Stimulated activated CD4-positive, alpha-beta T cell treated with anti-CD3 and anti-CD28 coated beads, TNF-alpha, amount 100 ng/mL, for 48 hours (primary cell): Measurements from ENCODE around the gene RGP1.
A peak's percentile ranks its signal among the peaks of the same experiment; 100 is the strongest.

Experiments
- DNase-seq, 3 donors: peaks; one replicate each; pipeline ENCODE4 v3.0.0-alpha.2; 2020; ENCODE audit warnings: low read depth in 3 of 3

RGP1 gene

DNA sequence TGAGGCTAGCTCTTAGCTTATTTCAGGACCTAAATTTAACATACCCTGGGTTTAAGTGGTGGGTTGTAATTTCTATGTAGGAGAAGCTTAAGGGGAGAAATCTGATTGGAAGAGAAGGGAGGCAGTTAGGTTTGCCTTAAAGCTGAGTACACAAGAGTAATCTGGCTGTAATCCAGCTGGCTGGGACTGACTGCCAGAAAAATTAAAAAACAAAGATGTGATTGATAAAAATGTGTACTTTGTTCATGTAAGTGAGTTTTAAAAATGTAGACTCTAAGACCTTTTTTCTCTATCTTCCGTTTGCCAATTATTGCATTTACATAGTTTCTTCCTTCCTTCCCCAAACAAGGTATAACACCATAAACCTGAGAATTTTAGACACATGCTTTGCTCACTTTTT is 22.4 kb downstream of the RGP1 start:
- DNase-seq: no peak

DNA sequence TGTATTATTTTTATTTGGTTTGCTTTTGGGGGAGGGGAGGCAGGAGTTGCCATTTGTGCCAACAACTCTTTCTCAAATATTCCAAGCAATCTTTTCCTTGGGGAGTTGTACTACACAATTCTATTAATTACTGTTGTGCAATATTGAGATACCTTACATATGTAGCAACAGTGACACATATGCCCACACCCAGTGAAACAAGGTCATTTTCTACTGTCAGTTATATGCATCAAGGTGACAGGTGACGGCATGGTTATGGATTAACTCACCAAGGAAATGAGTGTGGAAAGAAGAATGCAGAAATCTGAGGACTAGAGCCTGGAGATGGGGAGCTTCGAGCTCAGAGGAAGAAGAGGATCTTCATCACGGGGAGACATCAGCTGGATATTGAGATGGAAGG is 22.9 kb downstream of the RGP1 start:
- DNase-seq: no peak

DNA sequence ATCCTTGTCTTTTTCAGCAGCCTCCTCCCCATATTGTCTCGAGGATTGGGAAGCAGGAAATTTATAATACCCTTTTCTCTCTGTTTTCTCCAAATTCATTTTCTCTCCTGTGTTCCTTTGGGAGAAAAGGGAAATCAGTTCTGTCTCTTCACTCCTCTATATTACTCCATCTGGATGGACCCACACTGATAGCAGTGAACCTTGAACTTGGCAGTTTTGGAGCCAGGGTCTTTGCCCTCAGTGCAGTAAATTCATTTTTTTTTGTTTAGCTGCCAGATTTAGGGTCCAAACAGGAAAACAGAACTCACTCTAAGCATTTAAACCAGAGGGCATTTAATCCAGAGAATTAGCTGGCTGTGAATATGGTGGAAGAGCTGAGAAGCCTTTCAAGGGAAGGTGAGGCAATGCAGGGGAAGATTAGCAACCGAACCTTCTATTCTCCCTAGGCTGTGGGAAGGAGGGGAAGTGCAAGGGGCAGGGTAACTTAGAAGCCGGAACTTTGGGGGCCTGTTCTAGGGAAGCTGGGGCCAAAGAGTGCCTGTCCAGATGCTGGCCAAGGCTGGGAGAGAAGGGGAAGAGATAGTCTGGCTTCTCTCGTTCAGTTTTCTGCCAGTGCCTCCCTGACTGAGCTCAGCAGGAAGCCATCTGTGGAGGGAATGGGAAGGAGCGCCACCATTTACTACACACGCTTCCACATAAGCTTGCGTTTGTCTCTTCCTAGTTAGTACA is 26.0 kb downstream of the RGP1 start:
- no peak for DNase-seq

DNA sequence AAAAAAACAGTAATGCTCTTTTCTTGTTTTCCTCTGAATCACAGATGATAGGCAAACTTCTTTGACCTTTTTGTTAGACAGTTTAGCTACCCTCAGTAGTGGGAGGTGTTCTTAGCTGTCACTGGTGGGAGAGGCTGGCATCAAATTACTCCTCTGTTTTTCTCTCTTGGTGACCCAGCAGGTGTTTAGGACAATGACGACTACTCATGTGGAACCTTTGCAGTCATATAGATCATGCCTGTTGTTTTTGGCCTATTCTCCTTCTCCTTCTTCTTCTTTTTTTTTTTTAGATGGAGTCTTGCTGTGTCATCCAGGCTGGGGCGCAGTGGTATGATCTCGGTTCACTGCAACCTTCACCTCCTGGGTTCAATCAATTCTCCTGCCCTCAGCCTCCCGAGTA is 26.9 kb downstream of the RGP1 start:
- no peak for DNase-seq

DNA sequence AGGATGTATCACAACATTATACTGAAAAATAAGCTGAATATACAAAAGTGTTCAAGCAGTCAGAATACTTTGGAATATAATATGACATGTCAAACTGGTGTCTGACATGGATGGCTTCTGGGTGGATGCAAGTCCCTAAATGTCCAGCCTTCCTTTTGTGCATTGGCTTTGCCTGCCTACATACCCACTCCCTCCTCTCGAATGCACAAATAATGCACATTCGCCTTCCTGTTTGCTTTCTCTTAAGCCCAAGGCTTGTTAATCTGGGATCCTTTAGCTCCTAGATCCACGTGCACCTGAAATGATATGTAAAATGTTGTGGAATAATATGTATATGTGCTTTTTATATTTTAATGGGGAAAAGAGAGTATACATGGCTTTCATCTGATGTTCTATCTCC is 29.4 kb downstream of the RGP1 start:
- no peak for DNase-seq

DNA sequence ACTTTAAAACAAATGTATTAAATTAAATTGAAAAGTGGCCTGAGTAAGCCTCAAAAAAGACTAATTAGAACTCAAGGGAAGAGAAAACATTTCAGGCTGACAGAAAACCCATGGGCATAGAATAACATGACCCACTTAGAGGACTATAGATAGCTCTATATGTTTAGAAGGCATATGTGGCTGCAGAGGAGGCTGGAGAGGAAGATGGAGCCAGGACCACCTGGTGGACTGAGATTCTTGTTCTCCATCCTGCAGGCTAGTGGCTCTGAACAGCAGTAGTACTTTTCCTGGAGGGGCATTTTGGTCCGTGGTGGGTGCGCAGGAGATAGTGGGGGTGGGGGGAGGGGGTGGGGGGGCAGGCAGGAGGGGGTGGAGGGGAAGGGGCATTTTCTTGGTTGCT is 32.0 kb downstream of the RGP1 start:
- no peak for DNase-seq

DNA sequence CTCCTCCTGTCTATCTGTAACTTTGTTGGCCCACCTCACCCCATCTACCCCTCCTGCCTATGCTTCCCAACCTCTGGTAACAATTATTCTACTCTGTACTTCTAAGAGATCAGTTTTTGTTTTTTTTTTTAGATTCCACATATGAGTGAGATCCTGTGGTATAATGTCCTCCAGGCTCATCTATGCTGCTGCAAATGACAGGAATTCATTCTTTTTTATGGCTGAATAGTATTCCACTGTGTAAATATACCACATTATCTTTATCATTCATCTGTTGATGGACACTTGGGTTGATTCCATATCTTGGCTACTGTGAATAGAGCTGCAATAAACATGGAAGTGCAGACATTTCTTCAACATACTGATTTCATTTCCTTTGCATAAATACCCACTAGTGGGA is 34.3 kb downstream of the RGP1 start:
- no peak for DNase-seq

DNA sequence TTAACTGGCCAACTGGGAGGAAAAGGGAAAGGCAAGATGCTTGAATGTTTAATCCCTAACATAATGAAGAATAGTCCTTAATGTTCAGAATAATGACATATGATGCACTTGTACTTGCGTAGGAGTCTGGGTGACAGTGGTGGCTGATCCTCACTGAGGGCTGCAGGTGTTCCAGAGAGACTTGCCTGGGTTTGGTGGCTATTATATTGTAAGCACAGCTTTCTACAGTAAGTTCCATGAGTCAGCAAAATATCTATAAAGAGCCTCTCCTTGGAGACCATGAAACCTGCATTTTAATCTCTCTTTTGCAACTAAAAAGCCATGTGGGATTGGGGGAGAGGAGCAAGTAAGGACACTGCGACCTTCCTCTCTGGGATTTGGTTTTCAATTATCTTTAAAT is 40.5 kb downstream of the RGP1 start:
- no peak for DNase-seq

DNA sequence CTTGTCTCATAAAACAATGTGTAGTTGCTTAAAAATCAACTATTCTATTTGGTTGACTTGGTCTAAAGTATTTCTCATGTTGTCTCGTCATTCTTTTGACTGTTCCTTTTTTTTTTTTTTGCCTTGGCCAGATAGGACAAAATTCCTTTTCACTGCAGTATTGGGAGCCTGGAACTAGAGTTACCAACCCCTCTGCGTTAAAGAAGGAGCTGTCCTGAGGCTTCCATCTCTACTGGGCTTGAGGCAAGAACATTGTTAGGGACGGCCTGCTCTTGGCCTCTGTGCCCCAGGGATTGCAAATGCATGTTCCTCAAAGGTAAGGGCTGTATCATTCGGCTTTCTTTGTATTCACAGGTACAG is 40.9 kb downstream of the RGP1 start:
- no peak for DNase-seq

DNA sequence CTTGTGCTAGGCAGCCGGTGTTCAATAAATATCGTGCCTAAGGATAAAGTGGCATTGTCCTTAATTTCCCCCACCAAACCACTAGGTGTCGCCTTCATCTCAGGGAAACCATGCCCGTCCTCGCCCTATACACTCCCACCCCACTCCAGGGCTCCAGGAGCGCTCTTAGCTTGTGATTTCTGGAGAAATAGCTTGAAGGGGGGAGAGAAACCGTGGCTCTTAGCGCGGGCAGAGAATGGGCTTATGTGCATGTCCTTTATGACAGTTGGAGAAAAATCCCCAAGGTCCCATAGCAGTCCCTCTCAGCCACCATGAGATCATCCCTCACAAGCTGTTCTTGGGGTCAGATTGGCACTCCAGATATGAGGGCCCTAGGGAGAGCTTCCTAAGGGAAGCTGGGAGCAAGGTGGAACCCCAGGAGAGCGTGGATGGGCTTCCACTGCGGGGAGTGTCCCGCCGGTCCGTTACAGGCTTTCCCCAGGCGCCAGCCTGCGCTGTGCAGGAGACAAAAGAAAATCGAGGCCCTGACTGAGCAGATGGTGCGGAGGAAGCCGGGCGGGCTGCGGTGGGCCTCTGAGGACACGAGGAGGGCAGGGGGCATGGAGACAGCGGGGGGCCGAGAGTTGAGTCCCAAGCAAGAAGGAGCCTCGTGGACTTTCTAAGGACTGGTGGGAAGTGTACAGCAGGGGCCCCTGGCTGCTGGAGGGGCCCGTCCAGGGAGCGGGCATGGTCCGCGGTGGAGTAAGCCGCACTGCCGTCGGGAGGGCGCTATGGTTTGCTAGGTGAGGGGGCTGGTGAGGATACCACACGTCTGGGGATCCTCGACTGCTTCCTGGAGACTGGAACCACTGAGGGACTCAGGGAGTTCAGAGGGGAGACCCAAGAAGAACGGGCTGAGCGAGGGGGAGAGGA is 41.6 kb downstream of the RGP1 start:
- peak in 2 of 3 donors; percentile 21 to 31 for DNase-seq

DNA sequence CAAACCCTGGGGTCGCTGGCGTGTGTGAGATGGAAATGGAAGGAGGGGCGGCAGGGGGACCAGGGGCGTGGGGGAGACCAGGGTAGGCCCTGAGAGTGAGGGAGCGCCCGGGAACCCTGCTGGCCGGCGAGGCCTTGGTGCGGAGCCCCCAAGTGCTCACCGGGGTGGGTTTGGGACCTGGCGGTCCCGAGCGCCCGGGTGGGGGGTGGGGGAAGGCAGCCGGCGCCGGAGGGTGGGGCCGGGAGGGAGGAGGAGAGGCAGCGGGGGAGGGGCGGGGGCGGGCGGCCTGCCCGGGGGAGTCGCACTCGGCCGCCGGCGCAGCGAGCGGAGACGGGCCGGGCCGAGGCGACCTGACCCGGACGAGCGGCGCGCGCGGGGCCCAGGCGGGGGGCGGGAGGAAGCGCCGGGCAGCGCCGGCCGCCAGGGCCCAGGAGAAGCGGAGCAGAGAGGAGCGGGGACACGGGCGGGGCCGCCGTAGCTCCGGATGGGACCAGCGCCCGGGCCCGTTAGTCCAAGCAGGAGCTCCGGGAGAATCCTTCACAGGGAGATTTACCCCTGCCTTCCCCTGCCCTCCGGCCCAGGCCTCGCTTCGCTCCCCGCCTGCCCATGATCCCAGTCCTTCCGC is 42.3 kb downstream of the RGP1 start, which contains the start of gene NPR2:
Gene NPR2 (plus strand): TSS at position 295 of the 625 bp plus-strand sequence. CDS start 818 bp downstream, outside the sequence.
- no peak for DNase-seq

DNA sequence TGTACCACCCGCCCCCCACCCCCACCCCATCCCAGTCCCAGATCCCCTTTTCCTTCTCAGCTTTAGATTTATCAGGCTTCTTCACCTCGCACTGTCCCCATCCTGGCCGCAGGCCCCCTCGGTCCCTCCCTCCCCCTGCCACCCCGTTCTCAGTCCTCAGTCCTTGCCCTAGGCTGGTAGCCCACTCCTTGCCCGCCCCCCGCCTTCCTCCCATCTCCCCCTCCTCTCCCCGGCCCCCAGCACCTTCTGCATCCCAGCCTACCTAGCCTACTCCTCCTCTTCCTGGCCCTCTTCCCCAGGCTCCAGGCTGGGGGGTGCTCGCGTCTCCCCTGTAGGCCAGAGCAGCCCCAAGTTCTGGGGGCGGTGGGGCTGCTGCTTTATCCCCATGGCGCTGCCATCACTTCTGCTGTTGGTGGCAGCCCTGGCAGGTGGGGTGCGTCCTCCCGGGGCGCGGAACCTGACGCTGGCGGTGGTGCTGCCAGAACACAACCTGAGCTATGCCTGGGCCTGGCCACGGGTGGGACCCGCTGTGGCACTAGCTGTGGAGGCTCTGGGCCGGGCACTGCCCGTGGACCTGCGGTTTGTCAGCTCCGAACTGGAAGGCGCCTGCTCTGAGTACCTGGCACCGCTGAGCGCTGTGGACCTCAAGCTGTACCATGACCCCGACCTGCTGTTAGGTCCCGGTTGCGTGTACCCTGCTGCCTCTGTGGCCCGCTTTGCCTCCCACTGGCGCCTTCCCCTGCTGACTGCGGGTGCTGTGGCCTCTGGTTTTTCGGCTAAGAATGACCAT is 43.1 kb downstream of the RGP1 start:
- no peak for DNase-seq

DNA sequence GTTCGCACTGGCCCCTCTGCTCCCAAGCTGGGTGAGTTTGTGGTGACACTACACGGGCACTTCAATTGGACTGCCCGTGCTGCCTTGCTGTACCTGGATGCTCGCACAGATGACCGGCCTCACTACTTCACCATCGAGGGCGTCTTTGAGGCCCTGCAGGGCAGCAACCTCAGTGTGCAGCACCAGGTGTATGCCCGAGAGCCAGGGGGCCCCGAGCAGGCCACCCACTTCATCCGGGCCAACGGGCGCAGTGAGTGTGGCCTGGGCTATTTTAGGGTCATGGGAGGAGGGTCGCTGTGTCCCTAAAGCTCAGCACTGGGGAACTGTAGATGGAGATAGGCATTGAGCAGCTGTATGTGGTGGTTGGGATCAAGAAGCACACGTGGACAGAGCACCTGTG is 43.7 kb downstream of the RGP1 start:
- DNase-seq: no peak

DNA sequence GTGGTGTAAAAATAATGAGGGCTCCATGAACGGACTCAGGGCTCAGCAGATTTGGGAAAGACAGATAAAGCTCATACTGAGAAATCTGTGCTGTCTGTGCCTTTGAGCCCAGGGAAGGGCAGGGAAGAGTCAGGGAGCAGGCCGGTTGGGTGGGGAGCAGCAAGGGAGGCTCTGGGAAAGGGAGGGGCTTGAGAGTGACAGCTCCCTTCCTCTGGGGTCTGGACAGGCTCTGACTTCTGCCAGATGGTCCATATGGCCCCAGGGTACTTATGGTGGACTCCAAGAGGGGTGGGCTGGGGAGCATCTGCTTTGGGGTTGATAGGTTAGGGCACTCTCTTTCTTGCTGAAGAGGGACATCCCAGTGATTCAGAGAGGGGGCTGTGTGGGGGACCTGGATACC is 44.4 kb downstream of the RGP1 start:
- no peak for DNase-seq

DNA sequence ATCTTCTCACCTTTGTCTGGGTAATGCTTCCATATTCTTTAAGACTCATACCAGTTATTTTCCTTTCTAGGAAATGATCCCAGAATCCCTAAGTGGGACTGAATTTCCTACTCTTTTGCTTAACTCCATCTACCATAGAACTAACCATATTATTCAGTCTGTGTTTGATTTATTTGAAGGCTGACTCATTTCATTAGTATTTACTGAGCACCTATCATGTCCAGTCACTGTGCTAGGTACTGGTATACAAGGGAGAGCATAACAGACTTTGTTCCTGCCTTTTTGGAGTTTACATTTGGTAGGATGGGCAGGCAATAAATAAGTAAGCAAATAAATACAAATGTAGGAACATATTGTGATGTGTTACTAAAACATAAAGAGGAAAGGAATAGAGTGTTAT is 46.6 kb downstream of the RGP1 start:
- no peak for DNase-seq

DNA sequence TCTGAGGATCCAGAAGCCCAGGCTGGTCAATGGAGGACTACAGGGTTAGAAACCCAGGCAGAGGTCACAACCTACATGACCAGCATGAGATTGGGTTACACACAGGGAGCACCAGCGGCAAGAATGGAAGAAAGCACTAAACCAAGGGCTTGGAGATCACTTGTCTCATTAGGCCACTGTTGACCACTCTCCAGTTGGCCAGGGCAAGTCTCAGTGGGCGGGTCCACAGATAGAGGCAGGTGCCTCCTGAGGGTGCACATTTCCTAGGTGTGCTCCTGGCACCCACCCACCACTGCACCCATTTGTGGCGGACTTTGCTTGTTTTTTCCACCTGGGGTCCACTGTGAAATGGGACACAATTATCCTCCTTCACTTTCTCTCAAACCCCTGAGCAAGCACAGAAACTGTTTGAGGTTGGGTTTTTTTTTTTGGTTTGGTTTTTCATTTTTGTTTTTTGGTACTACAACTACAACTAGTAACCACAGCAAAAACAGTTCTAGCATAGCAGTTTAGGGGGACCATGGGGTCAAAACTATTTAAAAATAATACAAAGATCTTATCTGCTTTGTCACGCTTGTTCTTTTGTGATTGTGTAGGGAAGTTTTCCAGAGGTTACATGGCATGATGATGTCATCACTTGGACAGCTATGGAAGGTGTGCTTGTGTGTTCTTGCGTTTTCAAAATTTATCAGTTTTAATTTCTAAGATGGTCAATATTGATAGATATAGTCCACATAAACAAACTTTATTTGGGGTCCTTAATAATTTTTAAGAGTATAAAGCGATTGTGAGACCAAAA is 48.4 kb downstream of the RGP1 start:
- DNase-seq: no peak

DNA sequence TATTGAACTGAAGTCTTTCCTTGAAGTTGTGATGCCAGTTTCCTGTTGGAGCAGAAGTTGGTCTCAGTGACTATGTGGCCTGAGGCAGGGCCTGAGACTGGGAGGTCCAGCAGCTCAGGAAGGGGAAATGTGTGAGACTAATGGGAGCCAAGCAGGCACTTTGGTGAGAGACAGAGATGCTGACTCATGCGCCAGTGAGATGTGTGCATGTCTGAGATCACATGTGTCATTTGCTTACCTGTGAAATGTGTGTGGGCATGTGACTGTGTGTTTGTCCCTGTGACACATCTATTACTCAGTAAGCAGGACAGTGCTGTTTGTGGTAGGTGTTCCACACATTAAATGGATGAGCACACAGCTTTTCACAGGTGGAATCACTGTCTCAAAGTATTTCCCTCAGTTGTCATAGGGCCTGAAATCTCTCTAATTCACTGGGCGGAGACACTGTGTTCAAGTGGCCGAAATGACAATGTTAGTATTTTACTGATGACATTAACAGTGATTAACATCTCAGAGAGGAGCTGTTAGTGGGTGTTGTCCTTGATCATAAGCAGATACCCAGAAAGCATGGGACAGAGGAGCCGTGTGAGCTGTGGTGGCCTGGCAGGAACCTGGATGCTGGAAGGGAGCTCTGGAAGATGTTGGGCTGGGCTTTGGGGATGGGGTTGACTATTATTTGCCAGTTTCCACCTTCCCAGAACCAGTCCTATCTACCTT is 49.7 kb downstream of the RGP1 start:
- peak; percentile 25 to 50 (median 48) for DNase-seq

DNA sequence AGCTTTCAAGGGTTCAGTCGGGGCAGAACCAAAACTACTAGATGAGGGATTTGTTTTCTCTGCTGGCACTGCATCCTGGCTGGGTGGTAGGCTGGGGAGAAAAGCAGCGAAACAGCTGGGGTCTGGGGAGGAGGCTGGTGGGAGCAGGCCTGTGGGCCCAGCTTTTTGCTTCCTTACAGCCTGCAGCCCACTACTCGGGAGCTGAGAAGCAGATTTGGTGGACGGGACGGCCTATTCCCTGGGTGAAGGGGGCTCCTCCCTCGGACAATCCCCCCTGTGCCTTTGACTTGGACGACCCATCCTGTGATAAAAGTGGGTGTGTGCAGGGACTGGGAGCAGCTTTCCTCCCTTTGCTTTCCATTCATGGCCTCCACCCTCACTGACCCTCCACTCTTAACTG is 51.4 kb downstream of the RGP1 start:
- no peak for DNase-seq

DNA sequence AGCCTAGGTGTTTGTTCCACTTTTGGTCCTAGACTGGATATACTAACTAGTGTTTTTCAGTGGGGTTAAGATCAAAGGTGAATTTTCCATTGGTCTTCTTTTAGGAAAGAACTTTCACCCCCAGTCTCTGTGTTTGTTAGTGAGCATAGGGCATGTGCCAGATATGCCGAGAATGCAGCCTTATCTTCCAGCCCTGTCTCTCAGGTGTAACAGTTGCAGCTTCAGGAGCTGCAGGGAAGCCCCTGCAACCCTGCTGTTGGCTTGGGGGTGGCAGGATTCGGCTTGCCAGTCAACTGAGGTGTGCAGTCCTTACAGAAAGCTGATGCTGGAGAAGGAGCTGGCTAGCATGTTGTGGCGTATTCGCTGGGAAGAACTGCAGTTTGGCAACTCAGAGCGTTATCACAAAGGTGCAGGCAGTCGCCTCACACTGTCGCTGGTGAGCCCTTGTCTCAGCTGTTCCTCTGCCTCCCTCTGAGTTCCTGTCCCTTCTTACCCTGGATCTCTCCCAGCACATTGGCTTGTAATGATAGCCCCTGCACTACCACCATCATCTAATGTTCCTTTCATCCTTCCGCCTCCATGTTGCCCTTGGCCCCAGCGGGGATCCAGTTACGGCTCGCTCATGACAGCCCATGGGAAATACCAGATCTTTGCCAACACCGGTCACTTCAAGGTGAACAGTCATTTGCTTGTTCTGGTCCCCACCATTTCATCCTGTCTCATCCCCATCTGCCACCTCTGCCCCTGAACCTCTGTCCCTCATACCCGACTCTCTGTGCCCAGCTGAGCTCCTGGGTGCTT is 52.4 kb downstream of the RGP1 start:
- no peak for DNase-seq

DNA sequence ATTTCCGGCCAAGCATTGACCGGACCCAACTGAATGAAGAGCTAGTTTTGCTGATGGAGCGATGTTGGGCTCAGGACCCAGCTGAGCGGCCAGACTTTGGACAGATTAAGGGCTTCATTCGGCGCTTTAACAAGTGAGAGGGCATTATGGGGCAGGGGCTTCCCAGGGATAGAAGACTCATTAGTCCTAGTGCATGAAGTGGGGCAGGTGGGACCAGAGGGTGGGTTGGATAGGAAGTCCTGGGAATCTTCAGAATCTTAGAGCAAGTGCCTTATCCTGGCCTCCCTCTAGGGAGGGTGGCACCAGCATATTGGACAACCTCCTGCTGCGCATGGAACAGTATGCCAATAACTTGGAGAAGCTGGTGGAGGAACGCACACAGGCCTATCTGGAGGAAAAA is 57.0 kb downstream of the RGP1 start:
- no peak for DNase-seq
